H9 (cell line): ENCODE results near the gene RAB3C. TPM values are rescaled to one million over a fixed set of nuclear protein-coding genes. Genes with fewer than 3 reads are reported as not detected.
A peak's percentile ranks its signal among the peaks of the same experiment; 100 is the strongest.

Source experiments
- DNase-seq: peaks from one replicate; pipeline ENCODE4 v3.0.0-alpha.2; 2017
- H2AFZ ChIP-seq: one replicate; pipeline ENCODE4 v1.6.1; 2013; ENCODE audit warnings: mild to moderate bottlenecking, low read length, control low read depth, moderate library complexity
- H2AK5ac ChIP-seq: 2 replicates; pipeline ENCODE4 v1.6.1; 2013; ENCODE audit warnings: low read length, control low read depth, mixed read lengths; ENCODE audit not compliant: insufficient read length
- H2BK120ac ChIP-seq: one replicate; pipeline ENCODE4 v1.6.1; 2013; ENCODE audit warnings: low read depth, mild to moderate bottlenecking, low read length, control low read depth, inconsistent platforms; ENCODE audit not compliant: poor library complexity, severe bottlenecking
- H2BK12ac ChIP-seq: 2 replicates; pipeline ENCODE4 v1.6.1; 2013; ENCODE audit warnings: low read length, control low read depth, mixed read lengths, low read depth; ENCODE audit not compliant: insufficient read length
- H2BK15ac ChIP-seq: 2 replicates; pipeline ENCODE4 v1.6.1; 2013; ENCODE audit warnings: low read depth, low read length, control low read depth
- H2BK20ac ChIP-seq: one replicate; pipeline ENCODE4 v1.6.1; 2013; ENCODE audit warnings: low read depth, mild to moderate bottlenecking, low read length, control low read depth, inconsistent platforms; ENCODE audit not compliant: poor library complexity, severe bottlenecking
- H2BK5ac ChIP-seq: 2 replicates; pipeline ENCODE4 v1.6.1; 2013; ENCODE audit warnings: low read length, control low read depth, mixed read lengths; ENCODE audit not compliant: insufficient read length
- H3K14ac ChIP-seq: 2 replicates; pipeline ENCODE4 v1.6.1; 2013; ENCODE audit warnings: low read length, control low read depth; ENCODE audit not compliant: insufficient read depth
- H3K18ac ChIP-seq: 2 replicates; pipeline ENCODE4 v1.6.1; 2013; ENCODE audit warnings: low read depth, mild to moderate bottlenecking, mixed read lengths, low read length, control low read depth; ENCODE audit not compliant: insufficient read length
- H3K23ac ChIP-seq: 2 replicates; pipeline ENCODE4 v1.6.1; 2013; ENCODE audit warnings: low read length, control low read depth, mixed read lengths, low read depth; ENCODE audit not compliant: insufficient read length
- H3K23me2 ChIP-seq: 2 replicates; pipeline ENCODE4 v1.6.1; 2013; ENCODE audit warnings: low read depth, mild to moderate bottlenecking, mixed read lengths, low read length, control low read depth; ENCODE audit not compliant: insufficient read length, poor library complexity, severe bottlenecking
- H3K27ac ChIP-seq: 2 replicates; pipeline ENCODE4 v1.5.1; 2013; ENCODE audit warnings: low read length, control low read depth, mixed read lengths, low read depth; ENCODE audit not compliant: insufficient read length
- H3K27me3 ChIP-seq: 2 replicates; pipeline ENCODE4 v1.6.1; 2013; ENCODE audit warnings: low read length, control low read depth, inconsistent platforms; ENCODE audit not compliant: insufficient read depth
- H3K4ac ChIP-seq: 2 replicates; pipeline ENCODE4 v1.6.1; 2013; ENCODE audit warnings: low read depth, mild to moderate bottlenecking, control low read depth, inconsistent platforms, low read length, moderate library complexity
- H3K4me1 ChIP-seq: 2 replicates; pipeline ENCODE4 v1.6.1; 2013; ENCODE audit warnings: low read length, control low read depth, inconsistent platforms; ENCODE audit not compliant: insufficient read depth
- H3K4me2 ChIP-seq: 2 replicates; pipeline ENCODE4 v1.6.1; 2013; ENCODE audit warnings: low read length, control low read depth, mixed read lengths; ENCODE audit not compliant: insufficient read length, insufficient read depth
- H3K56ac ChIP-seq: 2 replicates; pipeline ENCODE4 v1.6.1; 2013; ENCODE audit warnings: low read depth, mild to moderate bottlenecking, mixed read lengths, low read length, control low read depth; ENCODE audit not compliant: insufficient read length
- H3K79me1 ChIP-seq: 2 replicates; pipeline ENCODE4 v1.6.1; 2013; ENCODE audit warnings: low read depth, mild to moderate bottlenecking, moderate library complexity, low read length, control low read depth, inconsistent platforms; ENCODE audit not compliant: insufficient read depth, poor library complexity, severe bottlenecking
- H3K79me2 ChIP-seq: 2 replicates; pipeline ENCODE4 v1.6.1; 2013; ENCODE audit warnings: low read length, control low read depth, inconsistent platforms; ENCODE audit not compliant: insufficient read depth
- H3K9ac ChIP-seq: 2 replicates; pipeline ENCODE4 v1.6.1; 2013; ENCODE audit warnings: low read length, control low read depth, mixed read lengths; ENCODE audit not compliant: insufficient read length; ENCODE audit errors: extremely low read depth
- H3K9me3 ChIP-seq: one replicate; pipeline ENCODE4 v1.6.1; 2013; ENCODE audit warnings: low read depth, low read length, inconsistent platforms; ENCODE audit not compliant: control insufficient read depth
- H3T11ph ChIP-seq: one replicate; pipeline ENCODE4 v1.6.1; 2013; ENCODE audit warnings: mild to moderate bottlenecking, low read length, control low read depth, inconsistent platforms
- H4K20me1 ChIP-seq: one replicate; pipeline ENCODE4 v1.6.1; 2013; ENCODE audit not compliant: control insufficient read depth, insufficient read length, insufficient read depth
- H4K5ac ChIP-seq: 2 replicates; pipeline ENCODE4 v1.6.1; 2013; ENCODE audit warnings: low read depth, mild to moderate bottlenecking, mixed read lengths, low read length, control low read depth; ENCODE audit not compliant: insufficient read length
- H4K8ac ChIP-seq: replicated peaks from 2 replicates; pipeline ENCODE4 v1.6.1; 2013; ENCODE audit warnings: low read length, control low read depth, mixed read lengths, low read depth; ENCODE audit not compliant: insufficient read length
- H4K91ac ChIP-seq: 2 replicates; pipeline ENCODE4 v1.6.1; 2013; ENCODE audit warnings: low read depth, mild to moderate bottlenecking, moderate library complexity, mixed read lengths, low read length, control low read depth; ENCODE audit not compliant: insufficient read length
- H3K27ac Mint-ChIP-seq, 3 experiments: 2 replicates in 2 of 3; 3 replicates in 1 of 3; pipeline ENCODE4 v1.8.0; 2020 to 2021; ENCODE audit warnings: mixed read lengths in 3 of 3, mild to moderate bottlenecking in 1 of 3, moderate library complexity in 1 of 3
- H3K27me3 Mint-ChIP-seq: 2 replicates; pipeline ENCODE4 v1.8.0; 2021; ENCODE audit warnings: low read depth, mild to moderate bottlenecking, moderate library complexity, mixed read lengths
- H3K36me3 Mint-ChIP-seq, 3 experiments: 2 replicates in 2 of 3; 3 replicates in 1 of 3; pipeline ENCODE4 v1.8.0; 2020 to 2021; ENCODE audit warnings: low read depth in 3 of 3, mixed read lengths in 3 of 3; ENCODE audit not compliant: insufficient read depth in 1 of 3
- H3K4me1 Mint-ChIP-seq, 2 experiments: 2 replicates each; pipeline ENCODE4 v1.8.0; 2020; ENCODE audit warnings: mixed read lengths in 2 of 2
- H3K4me3 Mint-ChIP-seq, 2 experiments: 2 replicates in 1 of 2; 3 replicates in 1 of 2; pipeline ENCODE4 v1.8.0; 2020 to 2021; ENCODE audit warnings: mild to moderate bottlenecking in 2 of 2, mixed read lengths in 2 of 2, moderate library complexity in 1 of 2
- H3K9me3 Mint-ChIP-seq, 2 experiments: 2 replicates in 1 of 2; 3 replicates in 1 of 2; pipeline ENCODE4 v1.8.0; 2020; ENCODE audit warnings: mild to moderate bottlenecking in 2 of 2, mixed read lengths in 2 of 2, moderate library complexity in 1 of 2
- CTCF ChIP-seq: fragments of 200-600 bp; sonication (generic); conservative IDR thresholded peaks from 3 replicates; pipeline ENCODE4 v1.8.0; 2021; ENCODE audit warnings: antibody characterized with exemption, mild to moderate bottlenecking
- WGBS: extraction: QIAGEN DNeasy Blood & Tissue Kit; methylation state at CpG from one replicate; pipeline ENCODE4 v1.1.7; 2013; ENCODE audit warnings: missing lambda C conversion rate, low lambda C conversion rate, mixed read lengths; ENCODE audit not compliant: insufficient read length; ENCODE audit errors: extremely low coverage; 5-methylcytosine and 5-hydroxymethylcytosine counted together
- total RNA-seq: library from RNA; stranded (reverse); gene quantifications from 2 replicates; pipeline ENCODE4 v1.2.1, GENCODE V29; 2021

Gene RAB3C
- total RNA-seq, 1 experiment from 2014 or later, result 16.3 TPM

GRCh38 chr5:58849921-58850667 lies 267.2 kb downstream of the RAB3C start:
- no peak for DNase-seq
- H3K27me3 Mint-ChIP-seq, result no peaks in the 10 kb centered on the region
- no peak overlapping the region for H2AFZ ChIP-seq
- H3K14ac ChIP-seq, result no peak overlapping the region
- no peaks in the 10 kb centered on the region for H4K20me1 ChIP-seq
- no peaks in the 10 kb centered on the region for H3K79me1 ChIP-seq
- H2BK20ac ChIP-seq, result no peak overlapping the region
- peak overlapping the region in 1 of 3 experiments; percentile 64; a peak in 1 of 7 replicates for H3K27ac Mint-ChIP-seq
- no peak overlapping the region for H2BK5ac ChIP-seq
- WGBS, result no CpG with 5 or more reads among the region's 3 CpGs
- H3K4me1 ChIP-seq, result no peaks in the 10 kb centered on the region
- no peak overlapping the region for H3K23ac ChIP-seq
- H4K8ac ChIP-seq, result no peak overlapping the region
- H3K27ac ChIP-seq, result no peak overlapping the region
- no peak overlapping the region for H3K18ac ChIP-seq
- no peaks in the 10 kb centered on the region for H3K27me3 ChIP-seq
- no peak overlapping the region for H3K9ac ChIP-seq
- peak; percentile 75 for TF ChIP-seq CTCF
- peaks cover 5% of the 10 kb centered on the region in 2 experiments; a peak in 3 of 4 replicates for H3K4me1 Mint-ChIP-seq
- no peak overlapping the region for H2AK5ac ChIP-seq
- H3K4me2 ChIP-seq, result no peak overlapping the region
- no peak overlapping the region for H3K4me3 Mint-ChIP-seq
- no peaks in the 10 kb centered on the region for H3K9me3 ChIP-seq
- H3K4ac ChIP-seq, result no peak overlapping the region
- no peaks in the 10 kb centered on the region for H3K9me3 Mint-ChIP-seq
- no peaks in the 10 kb centered on the region for H3K79me2 ChIP-seq
- H2BK120ac ChIP-seq, result no peak overlapping the region
- H3K56ac ChIP-seq, result no peak overlapping the region
- H3K23me2 ChIP-seq, result no peaks in the 10 kb centered on the region
- H2BK15ac ChIP-seq, result no peak overlapping the region
- no peaks in the 10 kb centered on the region for H3K36me3 Mint-ChIP-seq
- no peak overlapping the region for H3T11ph ChIP-seq
- H2BK12ac ChIP-seq, result no peak overlapping the region
- no peak overlapping the region for H4K91ac ChIP-seq
- no peak overlapping the region for H4K5ac ChIP-seq
